BLaER1 (cell line): ENCODE results near the gene CAPN12.

Experiments
- H3K27ac ChIP-seq: shearing (Covaris generic); formaldehyde crosslinking; 2 replicates; pipeline ENCODE4 v1.8.1; 2022
- H3K27me3 ChIP-seq: shearing (Covaris generic); formaldehyde crosslinking; 2 replicates; pipeline ENCODE4 v1.8.1; 2022
- H3K36me3 ChIP-seq: shearing (Covaris generic); formaldehyde crosslinking; 2 replicates; pipeline ENCODE4 v1.8.1; 2022
- H3K4me1 ChIP-seq: shearing (Covaris generic); formaldehyde crosslinking; 2 replicates; pipeline ENCODE4 v1.8.1; 2022
- H3K4me2 ChIP-seq: shearing (Covaris generic); formaldehyde crosslinking; 2 replicates; pipeline ENCODE4 v1.8.1; 2022
- H3K4me3 ChIP-seq: shearing (Covaris generic); formaldehyde crosslinking; 2 replicates; pipeline ENCODE4 v1.8.1; 2022
- H3K9ac ChIP-seq: shearing (Covaris generic); formaldehyde crosslinking; 2 replicates; pipeline ENCODE4 v1.8.1; 2022
- H3K9me3 ChIP-seq: shearing (Covaris generic); formaldehyde crosslinking; 2 replicates; pipeline ENCODE4 v1.8.1; 2022
- H4K20me1 ChIP-seq: shearing (Covaris generic); formaldehyde crosslinking; 2 replicates; pipeline ENCODE4 v1.8.1; 2022
- Cebpa-rat ChIP-seq: shearing (Covaris generic); IDR thresholded peaks from 2 replicates; pipeline ENCODE4 v1.8.1; 2022

CAPN12 gene

DNA sequence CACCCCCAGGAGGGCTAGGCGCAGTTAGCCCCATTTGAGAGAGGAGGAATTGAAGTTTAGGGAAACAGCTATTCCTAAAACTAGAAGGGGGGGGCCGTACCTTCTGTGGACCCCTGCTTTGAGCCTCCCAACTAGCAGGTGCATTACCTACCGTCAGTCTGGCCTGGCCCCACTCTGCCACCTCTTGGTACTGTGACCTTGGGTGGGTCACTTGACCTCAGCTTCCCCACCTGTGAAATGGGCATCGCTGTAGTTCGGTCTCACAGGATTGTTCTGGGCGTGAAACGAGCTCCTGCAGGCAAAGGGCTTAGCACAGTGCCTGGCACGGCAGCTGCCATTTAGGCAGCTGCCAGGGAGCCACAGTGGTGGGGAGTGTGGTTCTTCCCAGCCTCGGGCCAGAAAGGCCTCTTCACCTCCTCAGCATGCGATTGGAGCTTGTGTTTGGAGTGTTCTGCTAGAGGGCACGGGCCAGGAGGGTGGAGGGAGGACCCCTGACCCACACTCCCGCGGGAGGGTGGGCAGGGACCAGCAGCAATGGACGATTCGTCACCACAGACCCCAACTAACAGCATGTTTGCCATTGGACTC is 32.0 kb downstream of the CAPN12 start:
- H3K4me1 ChIP-seq: no peaks in the 10 kb centered on the region
- H3K4me2 ChIP-seq: no peak overlapping the region
- H3K9me3 ChIP-seq: no peaks in the 10 kb centered on the region
- H3K36me3 ChIP-seq: peaks cover 100% of the 10 kb centered on the region
- H3K27me3 ChIP-seq: no peaks in the 10 kb centered on the region
- peaks cover 11% of the 10 kb centered on the region; the same call in 1 of the 2 replicates for H4K20me1 ChIP-seq
- TF ChIP-seq Cebpa-rat: no peak
- H3K9ac ChIP-seq: no peak overlapping the region
- H3K4me3 ChIP-seq: no peak overlapping the region
- H3K27ac ChIP-seq: no peak overlapping the region

DNA sequence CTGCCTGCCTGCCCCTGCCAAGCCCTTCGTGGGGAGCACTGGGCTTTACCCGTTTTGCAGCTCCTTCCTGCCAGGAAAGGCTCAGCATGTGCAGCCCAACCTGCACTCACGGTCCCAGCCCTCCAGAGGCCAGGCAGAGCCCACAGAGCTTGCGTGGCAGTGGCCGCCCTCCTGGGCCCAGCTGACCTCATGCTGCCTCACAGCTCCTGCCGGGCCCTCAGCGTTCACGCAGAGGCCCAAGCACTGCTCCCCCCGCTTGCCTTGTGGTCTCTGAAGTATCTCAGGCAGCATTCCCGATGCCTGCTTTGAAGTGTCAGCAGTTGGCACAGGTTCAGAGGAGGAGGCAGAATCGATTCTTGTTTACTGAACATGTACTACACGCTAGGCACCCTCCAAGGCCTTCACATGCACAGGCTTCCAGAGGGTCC is 32.5 kb downstream of the CAPN12 start:
- Histone ChIP-seq H3K4me1 (peaks cover 4% of the 10 kb centered on the region; the same call in 1 of the 2 replicates), H3K27ac (no peak overlapping the region), H3K4me2 (no peak overlapping the region), H3K4me3 (no peak overlapping the region), H3K27me3 (no peaks in the 10 kb centered on the region), H3K9ac (no peak overlapping the region), H3K9me3 (no peaks in the 10 kb centered on the region), H4K20me1 (peaks cover 11% of the 10 kb centered on the region; the same call in 1 of the 2 replicates), H3K36me3 (peaks cover 100% of the 10 kb centered on the region)
- no peak for TF ChIP-seq Cebpa-rat

GRCh38 chr19:38710928-38711725 is 33.1 kb downstream of the CAPN12 start:
- H3K36me3 ChIP-seq: peaks cover 100% of the 10 kb centered on the region
- no peak overlapping the region for H3K4me2 ChIP-seq
- no peaks in the 10 kb centered on the region for H3K9me3 ChIP-seq
- peaks cover 9% of the 10 kb centered on the region; the same call in 1 of the 2 replicates for H3K4me1 ChIP-seq
- no peak overlapping the region for H3K9ac ChIP-seq
- no peak overlapping the region for H3K27ac ChIP-seq
- peaks cover 11% of the 10 kb centered on the region; the same call in 1 of the 2 replicates for H4K20me1 ChIP-seq
- no peak overlapping the region for H3K4me3 ChIP-seq
- TF ChIP-seq Cebpa-rat: no peak
- no peaks in the 10 kb centered on the region for H3K27me3 ChIP-seq

- Histone ChIP-seq H3K9me3 (no peaks in the 10 kb centered on the region), H3K4me1 (peaks cover 9% of the 10 kb centered on the region; the same call in 1 of the 2 replicates), H3K9ac (no peak overlapping the region), H3K4me3 (no peak overlapping the region), H3K4me2 (no peak overlapping the region), H4K20me1 (peaks cover 15% of the 10 kb centered on the region; the same call in 1 of the 2 replicates), H3K27ac (no peak overlapping the region), H3K27me3 (no peaks in the 10 kb centered on the region), H3K36me3 (peaks cover 100% of the 10 kb centered on the region)
- TF ChIP-seq Cebpa-rat: no peak
Measured at GRCh38 chr19:38710416-38710702, 33.9 kb downstream of the CAPN12 start.

DNA sequence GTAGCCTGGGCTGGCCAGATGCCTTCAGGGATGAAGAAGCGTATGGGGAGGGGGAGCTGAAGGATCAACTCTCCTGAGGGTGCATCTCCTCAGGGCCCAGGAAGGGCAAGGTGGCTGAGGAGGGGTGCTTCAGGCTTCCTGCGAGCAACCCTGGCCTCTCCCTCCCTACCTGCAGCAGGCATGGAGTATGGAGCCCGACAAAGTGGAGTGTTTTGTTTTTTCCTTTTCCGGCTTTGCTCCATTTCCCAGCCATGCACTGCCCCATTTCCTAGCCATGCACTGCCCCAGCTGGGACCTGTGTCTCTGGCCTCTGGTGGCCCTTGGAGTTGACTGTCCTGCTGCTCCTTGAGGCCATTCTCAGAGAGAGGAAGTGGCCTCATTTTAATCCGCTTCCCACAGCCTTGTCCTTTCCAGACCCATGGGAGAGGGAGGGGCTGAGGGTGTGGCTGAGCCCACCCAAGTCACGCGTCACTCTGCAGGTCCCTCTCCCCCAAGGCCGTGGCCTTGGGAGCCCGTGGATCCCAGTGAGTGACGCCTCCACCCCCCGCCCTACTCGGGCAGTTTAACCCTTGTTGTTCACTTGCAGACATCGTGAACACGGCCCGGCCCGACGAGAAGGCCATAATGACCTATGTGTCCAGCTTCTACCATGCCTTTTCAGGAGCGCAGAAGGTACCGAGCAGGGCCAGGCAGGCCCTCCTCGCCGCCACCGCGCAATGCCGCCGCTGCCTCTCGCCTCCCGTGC is 34.4 kb downstream of the CAPN12 start:
- no peak overlapping the region for H3K4me3 ChIP-seq
- peaks cover 20% of the 10 kb centered on the region; the same call in 1 of the 2 replicates for H4K20me1 ChIP-seq
- TF ChIP-seq Cebpa-rat: no peak
- H3K4me1 ChIP-seq: peaks cover 9% of the 10 kb centered on the region; the same call in 1 of the 2 replicates
- no peaks in the 10 kb centered on the region for H3K9me3 ChIP-seq
- H3K9ac ChIP-seq: no peak overlapping the region
- no peaks in the 10 kb centered on the region for H3K27me3 ChIP-seq
- H3K36me3 ChIP-seq: peaks cover 100% of the 10 kb centered on the region
- H3K27ac ChIP-seq: no peak overlapping the region
- no peak overlapping the region for H3K4me2 ChIP-seq

- TF ChIP-seq Cebpa-rat: no peak
- Histone ChIP-seq H3K27ac (no peak overlapping the region), H3K27me3 (no peaks in the 10 kb centered on the region), H3K36me3 (peaks cover 100% of the 10 kb centered on the region), H3K4me3 (no peak overlapping the region), H3K4me2 (no peak overlapping the region), H3K9me3 (no peaks in the 10 kb centered on the region), H3K4me1 (peaks cover 9% of the 10 kb centered on the region; the same call in 1 of the 2 replicates), H4K20me1 (peaks cover 21% of the 10 kb centered on the region; the same call in 1 of the 2 replicates), H3K9ac (no peak overlapping the region)
Measured at GRCh38 chr19:38709119-38709518, 35.2 kb downstream of the CAPN12 start.

DNA sequence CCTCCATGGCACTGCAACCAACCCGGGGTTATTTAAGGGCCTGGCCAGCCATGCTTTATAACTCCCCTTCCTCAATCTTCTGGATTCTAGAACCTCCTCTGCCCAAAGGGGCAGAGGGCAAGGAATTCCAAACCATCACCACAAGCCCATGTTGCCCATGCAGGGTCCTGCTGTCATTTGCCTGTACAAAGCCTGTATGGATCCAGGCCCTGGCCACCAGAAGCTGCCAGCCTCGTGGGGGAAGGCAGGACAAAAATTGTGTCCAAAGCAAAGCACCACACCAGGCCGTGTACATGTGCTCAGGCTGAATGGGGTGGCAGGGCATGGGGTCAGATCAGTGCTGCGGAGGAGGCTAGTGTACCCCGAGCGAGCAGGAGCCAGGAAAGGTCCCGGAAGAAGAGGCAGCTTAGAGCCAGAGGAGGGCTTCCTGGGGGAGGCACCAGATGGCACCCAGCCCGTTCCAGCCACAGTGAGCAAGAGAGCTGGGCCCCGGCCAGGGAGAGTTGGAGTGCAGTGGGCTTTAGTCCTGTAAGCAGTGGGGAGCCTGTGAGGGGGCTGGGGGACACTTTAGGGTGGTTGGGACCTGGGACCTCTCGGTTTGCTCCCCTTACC is 35.8 kb downstream of the CAPN12 start:
- H4K20me1 ChIP-seq: peaks cover 24% of the 10 kb centered on the region; the same call in 1 of the 2 replicates
- H3K27ac ChIP-seq: no peak overlapping the region
- H3K36me3 ChIP-seq: peaks cover 100% of the 10 kb centered on the region
- H3K9me3 ChIP-seq: no peaks in the 10 kb centered on the region
- no peaks in the 10 kb centered on the region for H3K27me3 ChIP-seq
- H3K4me3 ChIP-seq: no peak overlapping the region
- H3K4me1 ChIP-seq: peaks cover 9% of the 10 kb centered on the region; the same call in 1 of the 2 replicates
- no peak overlapping the region for H3K4me2 ChIP-seq
- TF ChIP-seq Cebpa-rat: no peak
- H3K9ac ChIP-seq: no peak overlapping the region; the same call in 1 of the 2 replicates

- H3K27ac ChIP-seq: no peak overlapping the region
- H4K20me1 ChIP-seq: peaks cover 32% of the 10 kb centered on the region
Measured at GRCh38 chr19:38707512-38708114, 36.7 kb downstream of the CAPN12 start.

More at GRCh38 chr19:38707512-38708114, 36.7 kb downstream of the CAPN12 start:
- no peaks in the 10 kb centered on the region for H3K9me3 ChIP-seq
- H3K4me3 ChIP-seq: no peak overlapping the region
- no peak overlapping the region for H3K9ac ChIP-seq
- peaks cover 14% of the 10 kb centered on the region for H3K4me1 ChIP-seq
- no peak for TF ChIP-seq Cebpa-rat
- H3K36me3 ChIP-seq: peaks cover 100% of the 10 kb centered on the region
- H3K4me2 ChIP-seq: no peak overlapping the region
- no peaks in the 10 kb centered on the region for H3K27me3 ChIP-seq
